Gastroesophageal sphincter (tissue), 3 donors: ENCODE measurements around the gene C2CD2.

ENCODE experiments used
- EP300 ChIP-seq: sonication (generic); formaldehyde crosslinking; IDR thresholded peaks from one replicate; pipeline ENCODE4 v1.6.1; 2017; ENCODE audit warnings: antibody characterized with exemption, mild to moderate bottlenecking
- TF ChIP-seq, protein P1 (sequence below), 4 experiments: fragments of 200-600 bp in 2 of 4; fragments of 450-650 bp in 2 of 4; sonication (generic) in 1 of 4; IDR thresholded peaks; one replicate each; pipeline ENCODE4 v1.5.1; 2017 to 2019; ENCODE audit warnings: antibody characterized with exemption in 4 of 4, mild to moderate bottlenecking in 2 of 4, moderate library complexity in 2 of 4

DNA sequence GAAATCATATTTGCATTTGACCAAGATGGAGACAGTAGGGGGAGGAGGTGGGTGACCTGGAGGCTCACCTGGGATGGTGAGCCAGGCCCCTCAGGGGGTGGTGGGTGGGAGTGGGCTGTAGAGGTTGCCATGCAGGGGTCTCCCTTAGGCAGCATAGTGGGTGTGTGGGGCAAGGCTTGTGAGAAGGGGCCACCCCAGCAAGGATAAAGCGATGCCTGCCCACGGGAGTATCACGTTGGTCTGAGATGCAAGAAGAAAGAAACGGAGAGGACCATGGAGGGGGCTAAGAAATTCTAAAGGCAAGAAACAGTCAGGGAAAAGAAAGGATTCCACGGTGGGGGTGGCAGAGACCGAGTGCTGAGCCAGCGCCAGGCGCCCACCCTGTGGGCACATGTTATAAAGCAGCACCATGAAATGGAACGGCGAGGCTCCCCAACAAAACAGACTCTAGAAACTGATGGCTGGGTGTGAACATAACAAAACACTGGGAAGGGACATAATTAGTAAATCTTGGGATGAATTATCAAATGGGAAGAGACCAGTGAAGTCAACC is 11.7 kb upstream of the C2CD2 start:
- TF ChIP-seq, protein P1, sequence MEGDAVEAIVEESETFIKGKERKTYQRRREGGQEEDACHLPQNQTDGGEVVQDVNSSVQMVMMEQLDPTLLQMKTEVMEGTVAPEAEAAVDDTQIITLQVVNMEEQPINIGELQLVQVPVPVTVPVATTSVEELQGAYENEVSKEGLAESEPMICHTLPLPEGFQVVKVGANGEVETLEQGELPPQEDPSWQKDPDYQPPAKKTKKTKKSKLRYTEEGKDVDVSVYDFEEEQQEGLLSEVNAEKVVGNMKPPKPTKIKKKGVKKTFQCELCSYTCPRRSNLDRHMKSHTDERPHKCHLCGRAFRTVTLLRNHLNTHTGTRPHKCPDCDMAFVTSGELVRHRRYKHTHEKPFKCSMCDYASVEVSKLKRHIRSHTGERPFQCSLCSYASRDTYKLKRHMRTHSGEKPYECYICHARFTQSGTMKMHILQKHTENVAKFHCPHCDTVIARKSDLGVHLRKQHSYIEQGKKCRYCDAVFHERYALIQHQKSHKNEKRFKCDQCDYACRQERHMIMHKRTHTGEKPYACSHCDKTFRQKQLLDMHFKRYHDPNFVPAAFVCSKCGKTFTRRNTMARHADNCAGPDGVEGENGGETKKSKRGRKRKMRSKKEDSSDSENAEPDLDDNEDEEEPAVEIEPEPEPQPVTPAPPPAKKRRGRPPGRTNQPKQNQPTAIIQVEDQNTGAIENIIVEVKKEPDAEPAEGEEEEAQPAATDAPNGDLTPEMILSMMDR (IDR thresholded peaks at IDR 0.05) = no peak
- no peak for TF ChIP-seq EP300
